AG04449 (cell line): Measurements from ENCODE around the gene CELA3A.

Experiments
- CTCF ChIA-PET: fragments of 350-600 bp; formaldehyde crosslinking; extraction: SDS; loops from one replicate; lab custom pipeline; 2021; ENCODE audit warnings: antibody characterized with exemption; lab: Yijun Ruan, JAX
- POLR2A ChIA-PET: fragments of 400-600, 350-600 bp; formaldehyde crosslinking; extraction: SDS; loops from one replicate; lab custom pipeline; 2020; ENCODE audit warnings: antibody characterized with exemption, inconsistent platforms; lab: Yijun Ruan, JAX
- DNase-seq: peaks from one replicate; pipeline ENCODE4 v3.0.0-alpha.2; 2010; ENCODE audit warnings: low read depth, low spot score
- H3K4me3 ChIP-seq: 2 replicates; pipeline ENCODE4 v1.5.1; 2011; ENCODE audit warnings: low read depth, mild to moderate bottlenecking, control low read depth, low read length
- CTCF ChIP-seq: IDR thresholded peaks from one replicate; pipeline ENCODE4 v1.5.1; 2011; ENCODE audit warnings: mild to moderate bottlenecking, moderate library complexity, low read length, control low read depth, inconsistent platforms; ENCODE audit not compliant: insufficient read depth; ENCODE audit errors: missing control alignments

The CELA3A gene

DNA sequence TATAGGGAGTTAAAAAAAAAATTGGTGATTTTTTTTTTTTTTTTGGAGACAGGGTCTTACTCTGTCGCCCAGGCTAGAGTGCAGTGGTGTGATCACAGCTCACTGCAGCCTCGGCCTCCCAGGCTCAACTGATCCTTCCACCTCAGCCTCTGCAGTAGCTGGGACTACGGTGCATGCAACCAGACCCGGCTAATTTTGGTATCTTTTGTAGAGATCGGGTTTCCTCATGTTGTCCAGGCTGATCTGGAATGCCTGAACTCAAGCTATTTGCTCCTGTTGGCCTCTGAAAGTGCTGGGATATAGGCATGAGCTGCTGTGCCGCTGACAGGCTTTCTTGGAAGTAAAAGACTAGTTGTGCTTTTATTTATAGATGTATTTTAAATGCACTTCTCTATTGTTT, 54.0 kb downstream of the CELA3A start:
- POLR2A ChIA-PET, result no interaction called here

DNA sequence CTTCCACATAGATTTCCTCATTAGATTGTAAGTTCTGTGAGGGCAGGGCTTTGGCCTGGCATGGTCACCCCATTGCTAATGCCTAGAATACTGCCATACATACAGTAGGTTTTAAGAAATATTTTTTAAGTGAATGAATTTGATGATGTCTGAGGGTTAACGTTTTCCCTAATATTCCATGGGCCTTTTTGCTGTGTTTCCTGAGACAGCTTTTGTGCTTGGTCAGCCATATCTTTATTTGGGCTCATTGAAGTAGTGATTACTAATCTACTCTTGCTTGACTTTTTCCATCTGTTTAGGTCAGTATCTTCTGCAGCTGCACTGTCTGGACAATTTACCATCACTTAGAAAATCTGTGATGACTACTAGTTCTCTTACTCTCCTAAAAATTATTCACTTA, 54.6 kb downstream of the CELA3A start:
- DNase-seq, result no peak
- POLR2A ChIA-PET, result no interaction called here
- CTCF ChIA-PET, result no interaction called here
- no peak overlapping the region for H3K4me3 ChIP-seq
- no peak for TF ChIP-seq CTCF

More for the DNA sequence above, 54.0 kb downstream of the CELA3A start:
- DNase-seq, result no peak
- H3K4me3 ChIP-seq, result no peak overlapping the region
- no peak for TF ChIP-seq CTCF
- CTCF ChIA-PET, result interaction anchor here (0.7 to 1.1 kb wide), 2 partner anchors 31 to 35 kb away, joined by 3 read pairs; no protein-coding TSS in a partner anchor

- CTCF ChIA-PET, result no interaction called here
- H3K4me3 ChIP-seq, result no peak overlapping the region
- no peak for TF ChIP-seq CTCF
- DNase-seq, result no peak
- POLR2A ChIA-PET, result no interaction called here
These were observed 55.5 kb downstream of the CELA3A start for GRCh38 chr1:22056936-22057335.

DNA sequence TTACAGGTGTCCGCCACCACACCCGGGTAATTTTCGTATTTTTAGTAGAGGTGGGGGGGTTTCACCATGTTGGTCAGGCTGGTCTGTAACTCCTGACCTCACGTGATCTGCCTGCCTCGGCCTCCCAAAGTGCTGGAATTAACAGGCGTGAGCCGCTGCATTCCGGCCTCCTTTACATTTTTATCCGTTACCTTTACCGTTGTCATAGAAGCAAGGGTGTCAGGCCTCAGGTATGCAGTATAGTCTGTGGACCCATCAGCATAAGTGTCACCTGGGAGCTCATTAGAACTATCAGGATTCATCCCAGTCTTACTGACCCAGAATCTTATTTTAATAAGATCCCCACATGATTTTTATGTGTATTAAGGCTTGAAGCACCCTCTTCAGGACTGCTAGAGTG, 56.4 kb downstream of the CELA3A start:
- POLR2A ChIA-PET, result no interaction called here
- no peak overlapping the region for H3K4me3 ChIP-seq
- no peak for DNase-seq
- TF ChIP-seq CTCF, result no peak
- CTCF ChIA-PET, result interaction anchor here (1.3 kb wide), 1 partner anchor 22 kb away, joined by 3 read pairs; no protein-coding TSS in a partner anchor
